Peyer's patch (tissue), 4 donors: ENCODE data around the gene BRD2.

ENCODE experiments used
- CTCF ChIP-seq, 6 experiments: fragments of 450-650 bp in 4 of 6; fragments of 200-600 bp in 2 of 6; sonication (generic) in 1 of 6; IDR thresholded peaks; one replicate each; pipeline ENCODE4 v1.5.1; 2017 to 2019; ENCODE audit warnings: antibody characterized with exemption in 6 of 6, mild to moderate bottlenecking in 3 of 6, moderate library complexity in 1 of 6
- POLR2A ChIP-seq, 2 donors: fragments of 450-650 bp; IDR thresholded peaks; one replicate each; pipeline ENCODE4 v1.5.1; 2017; ENCODE audit warnings: antibody characterized with exemption in 2 of 2, mild to moderate bottlenecking in 2 of 2, moderate library complexity in 2 of 2

GRCh38 chr6:32954267-32954666, 14.1 kb upstream of the BRD2 start:
- TF ChIP-seq POLR2A (IDR thresholded peaks at IDR 0.05) (no peak), CTCF (IDR thresholded peaks at IDR 0.05) (no peak)
